GM03348 (cell line): ENCODE data around the gene C5.
A peak's percentile ranks its signal among the peaks of the same experiment; 100 is the strongest.

Source experiments
- DNase-seq: peaks from one replicate; pipeline ENCODE4 v3.0.0; 2012; ENCODE audit warnings: low spot score

C5 gene

GRCh38 chr9:120924698-120925534 is 125.2 kb downstream of the C5 start:
- no peak for DNase-seq

- DNase-seq: no peak
Measured at GRCh38 chr9:120923620-120924328, 126.3 kb downstream of the C5 start.

- DNase-seq: no peak
Measured at GRCh38 chr9:120922404-120923195, 127.5 kb downstream of the C5 start.

GRCh38 chr9:120921661-120922181 is 128.4 kb downstream of the C5 start:
- no peak for DNase-seq

- no peak for DNase-seq
Measured at GRCh38 chr9:120920806-120921178, 129.3 kb downstream of the C5 start.

- DNase-seq: no peak
Measured at GRCh38 chr9:120919843-120920805, 130.0 kb downstream of the C5 start.

GRCh38 chr9:120918931-120919842 is 130.9 kb downstream of the C5 start:
- no peak for DNase-seq

GRCh38 chr9:120917929-120918762 is 131.9 kb downstream of the C5 start:
- DNase-seq: no peak

GRCh38 chr9:120916991-120917880 is 132.8 kb downstream of the C5 start:
- DNase-seq: no peak

- peak; percentile 82 for DNase-seq
Measured at GRCh38 chr9:120916588-120916987, 133.5 kb downstream of the C5 start.

GRCh38 chr9:120915854-120916470 is 134.1 kb downstream of the C5 start:
- DNase-seq: no peak

- no peak for DNase-seq
Measured at GRCh38 chr9:120914953-120915352, 135.1 kb downstream of the C5 start.

GRCh38 chr9:120914396-120914795 is 135.7 kb downstream of the C5 start:
- DNase-seq: no peak

GRCh38 chr9:120913647-120914264 is 136.3 kb downstream of the C5 start:
- no peak for DNase-seq

GRCh38 chr9:120912958-120913646 is 137.0 kb downstream of the C5 start:
- DNase-seq: no peak

GRCh38 chr9:120911295-120911837 is 138.7 kb downstream of the C5 start:
- DNase-seq: no peak
